Effector CD8-positive, alpha-beta T cell (primary cell): ENCODE data around the gene CC2D1A.
A peak's percentile ranks its signal among the peaks of the same experiment; 100 is the strongest.

Experiments used
- DNase-seq: peaks from one replicate; lab custom pipeline; 2025; lab: John Stamatoyannopoulos, UW

The CC2D1A gene

GRCh38 chr19:13877303-13877702, 28.7 kb upstream of the CC2D1A start:
- no peak for DNase-seq

DNA sequence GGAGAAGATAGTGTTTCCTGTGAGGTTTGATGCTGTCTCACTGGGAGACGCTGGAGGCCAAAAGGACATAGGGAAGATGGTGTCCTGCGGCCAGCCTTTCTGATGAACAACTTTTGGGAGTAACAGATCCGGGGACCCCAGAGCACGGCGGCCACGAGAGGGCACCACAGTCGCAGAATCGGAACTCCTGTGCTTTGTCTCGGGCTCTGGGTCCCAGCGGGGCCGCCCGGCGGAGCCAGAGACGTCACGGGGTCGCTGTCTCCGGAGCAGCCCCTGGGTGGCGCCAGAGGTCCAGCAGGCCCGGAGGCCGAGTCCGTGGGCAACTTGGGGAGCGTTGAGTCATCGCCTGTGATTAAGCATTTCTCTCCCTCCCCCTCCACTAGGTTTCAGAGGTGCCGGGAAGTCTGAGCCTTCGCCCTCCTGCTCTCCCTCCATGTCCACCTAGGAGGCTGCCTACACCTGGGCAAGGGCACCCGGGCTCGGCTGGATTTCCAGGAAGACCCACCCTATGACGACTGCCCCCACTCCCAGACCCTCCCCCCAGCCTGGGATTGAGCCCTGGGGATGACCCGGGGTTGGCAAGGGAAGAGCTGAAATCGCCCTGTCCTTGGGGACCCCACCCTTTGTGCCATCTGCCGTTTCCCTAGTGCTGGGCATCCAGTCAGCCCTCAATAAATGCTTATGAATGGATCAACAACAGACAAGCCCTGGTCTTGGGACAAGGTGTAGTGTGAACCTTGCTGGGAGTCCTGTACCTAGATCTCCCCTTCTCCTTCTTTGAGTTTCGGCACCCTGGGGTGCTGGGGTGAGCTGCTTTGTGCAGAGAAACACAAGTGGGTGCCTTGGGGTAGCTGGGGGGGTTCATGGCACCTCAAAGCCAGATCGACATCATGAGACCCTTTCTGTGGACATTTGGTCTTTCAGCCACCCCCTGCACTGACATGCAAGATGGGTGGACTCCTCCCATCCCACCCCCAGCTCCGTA, 25.6 kb upstream of the CC2D1A start:
- DNase-seq, result peak; percentile 94

- DNase-seq, result no peak
These were observed 24.7 kb upstream of the CC2D1A start for GRCh38 chr19:13881251-13881691.

DNA sequence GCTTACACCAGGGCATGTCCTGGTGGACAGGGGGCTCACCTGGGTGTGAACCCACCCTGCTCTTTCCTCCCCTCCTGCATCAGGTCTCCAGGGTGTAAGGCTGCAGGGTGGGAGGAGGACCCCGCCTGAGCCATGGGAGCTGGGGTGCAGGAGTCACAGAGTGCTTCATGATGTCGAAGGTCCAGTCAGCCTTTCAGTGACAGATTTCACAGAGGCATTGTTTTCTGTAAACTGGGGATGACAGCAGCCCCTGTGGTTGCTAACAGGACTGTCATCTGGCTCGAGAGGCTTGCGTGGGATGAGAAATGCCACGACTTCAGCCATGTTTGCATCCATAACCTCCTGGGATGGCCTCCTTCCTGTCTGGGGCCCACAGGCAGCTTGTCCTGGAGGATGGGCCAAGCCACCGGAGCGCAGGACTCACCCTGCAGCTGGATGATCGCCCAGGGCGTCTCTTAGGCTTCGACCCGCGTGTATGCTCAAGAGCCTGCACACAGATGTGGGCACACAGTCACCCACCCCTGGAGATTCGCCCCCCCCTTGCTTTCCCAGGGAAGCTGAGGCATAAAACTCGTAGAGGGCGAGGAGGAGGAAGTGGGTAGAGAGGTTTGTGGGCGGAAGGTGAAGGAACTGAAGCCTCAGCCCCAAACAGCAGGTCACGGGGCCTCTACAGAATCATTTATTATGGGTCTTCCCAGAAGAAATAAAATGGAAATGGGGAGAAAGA, 24.1 kb upstream of the CC2D1A start:
- no peak for DNase-seq

DNA sequence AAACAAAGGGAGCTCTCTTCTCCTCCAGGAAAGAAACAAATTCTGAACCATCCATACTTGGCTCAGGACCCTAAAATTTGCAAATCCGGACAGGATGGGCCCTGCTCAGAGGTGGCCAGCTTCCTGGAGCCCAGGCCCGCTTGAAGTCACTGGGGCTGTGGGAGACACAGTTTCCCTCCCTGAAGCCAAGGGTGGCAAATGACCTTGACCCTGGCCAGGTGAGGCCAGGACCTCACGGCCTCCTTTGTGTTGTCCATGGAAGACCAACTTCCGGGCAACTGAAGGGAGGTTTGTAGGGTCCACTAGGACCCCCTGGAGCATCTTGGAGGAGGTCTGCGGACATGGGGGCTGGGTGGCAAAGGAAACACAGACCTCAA, 23.6 kb upstream of the CC2D1A start:
- no peak for DNase-seq

- no peak for DNase-seq
These were observed 23.2 kb upstream of the CC2D1A start for GRCh38 chr19:13882836-13883235.

DNA sequence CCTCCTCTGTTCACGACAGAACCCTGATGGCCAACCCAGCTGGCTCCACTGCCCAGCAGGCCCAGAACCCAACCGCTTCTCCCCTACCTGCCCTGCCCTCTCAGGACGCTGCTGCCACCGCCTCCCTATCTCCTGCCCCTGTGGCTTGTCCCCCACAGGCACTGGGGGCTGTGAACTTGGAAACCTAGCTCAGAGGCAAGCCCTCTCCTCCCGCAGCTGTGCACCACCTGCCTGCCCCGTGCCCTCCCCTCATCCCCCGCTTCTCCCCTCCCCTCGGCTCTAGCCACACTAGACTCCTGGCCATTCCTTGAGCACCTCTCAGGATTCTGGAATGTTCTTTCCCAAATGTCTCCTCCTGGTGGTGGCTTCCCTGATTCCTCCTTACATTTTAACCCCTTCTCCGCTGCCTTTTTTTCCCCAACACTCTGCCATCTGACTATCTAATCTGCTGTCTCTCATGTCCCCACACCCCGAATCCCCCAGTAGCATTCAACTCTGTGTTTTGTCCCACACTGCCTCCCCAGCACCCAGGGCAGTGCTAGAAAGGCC, 22.4 kb upstream of the CC2D1A start:
- DNase-seq, result no peak

DNA sequence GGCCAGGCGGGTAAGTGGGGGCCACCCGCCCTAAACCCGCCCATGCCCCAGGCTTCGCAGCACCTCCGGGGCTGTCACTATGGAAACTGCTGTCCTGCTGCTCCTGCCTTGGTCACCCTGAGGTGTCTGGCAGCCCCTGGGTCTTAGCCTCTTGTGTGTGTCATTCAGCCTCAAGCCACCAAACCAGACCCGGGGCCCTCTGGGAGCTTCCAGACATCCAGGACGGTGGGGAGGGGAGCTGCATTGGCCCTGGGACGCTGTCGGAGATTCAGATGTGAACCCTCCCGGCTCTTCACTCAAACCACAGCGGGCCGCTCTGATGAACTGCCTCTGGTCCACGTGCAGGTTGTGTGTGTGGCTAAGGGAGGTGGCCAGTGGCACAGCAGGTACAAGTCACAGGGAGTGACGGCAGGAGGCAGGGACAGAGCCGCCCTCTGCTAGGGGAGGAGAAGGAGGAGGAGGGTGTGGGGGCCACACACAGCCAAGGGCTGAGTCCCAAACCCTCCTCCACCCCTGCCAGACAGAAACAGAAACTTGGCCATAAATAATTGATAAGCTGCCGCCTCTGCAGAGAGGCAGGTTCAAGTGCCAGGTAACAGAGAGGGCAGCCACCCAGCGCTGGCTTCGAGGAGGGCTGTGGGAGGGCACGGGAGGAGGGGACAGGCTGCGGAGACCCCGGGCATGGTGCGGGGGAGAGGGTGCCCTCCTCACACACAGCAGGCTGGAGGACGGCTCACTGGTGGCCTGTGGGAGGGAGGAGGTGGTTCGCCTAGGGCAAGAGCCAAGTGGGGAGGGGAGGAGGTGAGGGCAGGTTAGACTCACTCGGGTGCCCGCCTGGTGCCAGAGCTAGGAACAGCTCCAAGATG, 21.0 kb upstream of the CC2D1A start:
- DNase-seq, result no peak

DNA sequence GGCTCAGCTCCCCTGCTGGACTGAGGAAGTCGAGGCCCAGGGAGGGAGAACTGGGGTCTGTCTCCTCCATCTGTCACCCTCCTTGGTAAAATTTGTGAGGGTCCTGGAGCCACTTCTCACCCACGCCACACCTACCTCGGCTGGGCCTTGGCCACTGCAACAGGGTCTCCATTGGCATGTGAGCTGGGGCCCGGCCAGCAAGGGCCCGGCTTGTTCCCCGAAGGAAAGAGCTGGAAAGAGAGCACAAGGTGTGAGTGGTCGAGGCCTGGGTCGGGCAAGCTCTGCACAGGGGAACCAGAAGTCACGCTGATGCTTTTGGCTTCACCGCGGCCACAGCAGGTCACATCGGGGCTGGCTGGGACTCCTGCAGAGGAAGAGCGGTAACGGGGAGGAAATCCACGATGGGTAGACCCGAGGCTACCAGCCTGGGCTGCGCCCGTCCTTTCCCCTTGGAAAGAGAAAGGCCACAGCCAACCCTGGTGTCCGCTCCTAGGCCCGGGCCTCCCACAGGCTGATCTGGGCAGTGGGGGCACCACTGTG, 20.1 kb upstream of the CC2D1A start:
- DNase-seq, result no peak

DNA sequence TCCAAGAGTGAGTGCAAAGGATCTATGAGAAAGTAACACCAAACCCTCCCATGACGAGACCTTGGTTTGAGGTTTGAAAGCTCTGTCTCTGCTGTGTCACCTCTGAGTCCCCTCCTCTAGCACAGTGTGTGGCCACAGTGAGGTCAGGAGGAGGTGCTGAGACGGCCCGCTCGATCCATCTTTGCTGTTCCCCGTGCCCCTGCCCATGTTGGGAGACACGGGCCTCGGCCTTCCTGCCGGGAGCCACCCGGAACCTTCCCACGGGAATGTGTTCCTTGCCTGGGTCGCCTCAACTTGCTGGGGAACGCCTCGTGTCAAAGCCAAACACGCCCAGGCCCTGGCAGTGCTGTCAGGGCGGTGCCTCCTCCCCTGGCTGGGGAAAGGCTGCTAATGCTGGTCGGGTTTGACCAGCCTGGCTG, 19.0 kb upstream of the CC2D1A start:
- DNase-seq, result no peak

DNA sequence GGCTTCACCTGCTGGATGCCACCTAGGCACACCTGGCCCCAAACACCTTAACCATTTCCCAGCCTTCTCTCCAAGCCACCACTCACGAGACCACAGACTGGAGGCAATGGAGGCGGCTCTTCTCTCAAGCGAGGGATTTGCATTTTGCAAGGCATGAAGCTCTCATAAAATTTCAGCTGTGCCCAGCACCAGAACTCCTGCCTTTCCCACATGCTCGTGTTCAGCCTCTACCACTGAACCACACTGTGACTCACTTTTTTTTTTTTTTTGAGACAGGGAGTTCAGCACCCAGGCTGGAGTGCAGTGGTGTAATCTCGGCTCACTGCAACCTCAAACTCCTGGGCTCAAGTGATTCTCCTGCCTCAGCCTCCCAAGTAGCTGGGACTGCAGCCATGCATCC, 18.5 kb upstream of the CC2D1A start:
- no peak for DNase-seq

DNA sequence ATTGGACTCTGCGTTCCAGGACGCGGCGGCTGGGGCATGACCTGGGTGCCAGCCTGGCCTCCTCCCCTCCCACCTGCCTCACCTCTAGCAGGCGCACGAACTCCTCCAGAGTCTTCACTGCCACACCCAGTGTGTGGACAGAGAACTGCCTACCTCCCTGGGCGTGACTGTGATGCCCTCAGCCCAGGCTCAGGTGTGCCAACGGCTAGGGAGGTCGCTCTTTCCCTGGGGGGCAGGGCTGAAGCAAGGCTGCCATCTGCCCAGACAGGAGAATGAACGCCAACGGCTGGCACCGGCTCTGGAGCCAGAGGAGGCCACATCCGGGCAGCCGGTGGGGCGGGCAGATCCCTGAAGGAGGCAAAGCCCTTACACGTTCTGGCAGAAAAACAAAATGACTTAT, 17.7 kb upstream of the CC2D1A start:
- DNase-seq, result no peak

- no peak for DNase-seq
These were observed 15.9 kb upstream of the CC2D1A start for GRCh38 chr19:13890136-13890535.

DNA sequence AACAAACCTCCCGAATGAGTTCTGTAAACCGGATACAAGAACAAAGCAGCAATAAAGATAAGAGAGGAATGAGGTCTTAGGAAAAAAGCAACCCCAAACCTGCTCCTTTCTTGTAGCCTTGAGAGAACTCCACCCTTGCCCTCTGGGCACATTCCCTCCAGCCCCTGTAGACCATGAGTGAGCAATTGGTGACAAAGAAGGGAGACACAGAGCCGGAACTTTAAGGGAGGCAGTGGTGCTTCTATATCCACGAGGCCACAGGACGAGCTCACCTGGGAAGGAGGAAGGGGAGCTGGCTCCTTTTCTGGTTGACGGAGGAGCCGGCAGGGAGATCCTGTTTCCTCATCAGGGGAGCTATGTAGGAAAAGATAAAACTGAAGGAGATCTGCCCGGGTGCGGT, 13.1 kb upstream of the CC2D1A start:
- DNase-seq, result no peak

DNA sequence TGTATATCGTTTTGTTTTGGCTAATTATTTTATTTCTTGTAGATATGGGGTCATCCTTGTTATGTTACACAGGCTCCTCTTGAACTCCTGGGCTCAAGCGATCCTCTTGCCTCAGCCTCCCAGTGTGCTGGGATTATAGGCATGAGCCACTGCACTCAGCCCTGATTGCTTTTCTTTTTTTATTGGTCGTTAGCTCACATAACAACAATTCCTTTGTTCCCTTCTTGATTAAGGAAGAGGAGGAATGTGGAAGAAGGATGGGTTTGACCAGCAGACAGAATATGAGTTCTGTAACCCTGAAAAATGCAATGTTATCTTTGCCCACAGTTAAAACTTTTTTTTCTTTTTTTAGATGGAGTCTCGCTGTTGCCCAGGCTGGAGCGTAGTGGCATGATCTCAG, 11.4 kb upstream of the CC2D1A start:
- no peak for DNase-seq

GRCh38 chr19:13896227-13896626, 9.8 kb upstream of the CC2D1A start:
- DNase-seq, result no peak

DNA sequence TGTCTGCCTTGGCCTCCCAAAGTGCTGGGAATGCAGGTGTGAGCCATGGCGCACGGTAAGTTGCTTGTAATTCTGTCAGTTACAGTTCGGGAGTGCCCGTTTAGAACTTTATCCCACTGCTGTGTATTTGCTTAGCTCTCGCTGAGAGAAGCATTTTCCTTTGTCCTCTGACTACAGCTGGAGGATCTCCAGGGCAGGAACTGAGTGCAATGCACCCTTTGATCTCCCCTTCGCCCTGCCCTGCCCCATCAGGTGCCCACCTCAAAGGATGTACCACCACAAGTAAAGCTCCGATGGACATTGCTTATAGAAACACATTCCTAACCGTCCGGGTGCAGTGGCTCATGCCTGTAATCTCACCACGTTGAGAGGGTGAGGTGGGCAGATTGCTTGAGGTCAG, 6.6 kb upstream of the CC2D1A start:
- DNase-seq, result no peak

GRCh38 chr19:13899912-13900584, 6.0 kb upstream of the CC2D1A start:
- no peak for DNase-seq

- no peak for DNase-seq
These were observed 2.9 kb upstream of the CC2D1A start for GRCh38 chr19:13902993-13903555.

DNA sequence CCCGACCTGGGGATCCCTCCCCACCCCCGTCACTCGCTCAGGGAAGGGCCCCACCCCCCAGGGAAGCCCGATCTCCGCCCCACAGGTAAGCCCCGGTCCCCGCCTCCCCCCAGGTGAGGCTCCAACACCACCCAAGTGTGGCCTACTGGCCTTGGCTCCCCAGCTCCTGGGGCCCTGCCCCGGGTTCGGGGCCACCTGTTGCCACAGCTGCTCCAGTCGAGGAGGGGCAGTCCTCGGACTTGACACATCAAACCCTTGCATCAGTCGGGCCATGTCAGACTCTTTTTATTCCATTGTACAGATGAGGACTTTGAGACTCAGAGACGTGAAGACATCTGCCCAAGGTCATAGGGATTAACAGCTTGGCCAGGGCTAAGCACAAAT, 512 bp downstream of the CC2D1A start:
- peak; percentile 29 for DNase-seq

DNA sequence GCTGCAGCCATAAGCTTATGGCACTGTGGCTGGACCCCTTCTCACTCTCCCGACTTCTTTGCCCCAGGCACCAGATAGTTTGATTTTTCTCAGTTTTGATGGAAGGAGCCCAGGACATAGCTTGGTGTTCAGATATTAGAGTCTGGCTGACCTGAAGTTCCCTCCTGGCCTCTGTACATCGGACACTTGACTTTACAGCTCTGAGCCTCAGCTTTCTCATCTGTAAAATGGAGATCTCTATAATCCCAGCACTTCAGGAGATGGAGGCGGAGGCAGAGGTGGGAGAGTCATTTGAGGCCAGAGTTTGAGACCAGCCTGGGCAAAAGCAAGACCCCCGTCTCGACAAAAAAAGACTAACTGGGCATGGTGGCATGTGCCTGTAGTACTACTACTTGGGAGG, 909 bp downstream of the CC2D1A start:
- no peak for DNase-seq
